Lower leg skin (tissue), 4 donors: ENCODE results near the gene RRAGD. TPM values are rescaled to one million over a fixed set of nuclear protein-coding genes. Genes with fewer than 3 reads are reported as not detected.

Experiments used
- DNase-seq, 2 donors: peaks; one replicate each; pipeline ENCODE4 v3.0.0-alpha.2; 2019; ENCODE audit warnings: low spot score in 2 of 2
- H3K4me3 ChIP-seq: fragments of 200-600 bp; sonication (generic); 2 replicates; pipeline ENCODE4 v1.5.1; 2017; ENCODE audit warnings: mild to moderate bottlenecking, low read depth; ENCODE audit not compliant: poor library complexity, severe bottlenecking
- CTCF ChIP-seq, 3 donors: fragments of 450-650 bp; IDR thresholded peaks; one replicate each; pipeline ENCODE4 v1.5.1; 2016; ENCODE audit warnings: antibody characterized with exemption in 3 of 3, mild to moderate bottlenecking in 3 of 3, moderate library complexity in 2 of 3
- POLR2A ChIP-seq, 2 donors: fragments of 450-650 bp; IDR thresholded peaks; one replicate each; pipeline ENCODE4 v1.6.1; 2016 to 2017; ENCODE audit warnings: antibody characterized with exemption in 2 of 2, mild to moderate bottlenecking in 1 of 2, moderate library complexity in 1 of 2
- WGBS, 2 donors: methylation state at CpG; one replicate each; pipeline ENCODE4 v1.1.5; 2018; 5-methylcytosine and 5-hydroxymethylcytosine counted together
- intact Hi-C: fragments of 100-400 bp; cut with DNase I; formaldehyde crosslinking; loops from one replicate; pipeline ENCODE4 v1.15.0; 2023; ENCODE audit warnings: low total_unique reads
- total RNA-seq, 4 donors: library from RNA; depleted of rRNA; stranded (reverse); fragments of >200 nt; gene quantifications; one replicate each; pipeline ENCODE4 v1.1.0, GENCODE V29; 2016

The RRAGD gene
- total RNA-seq, 4 donors from 2014 or later, result 13.3 to 22.3 (median 20.1) TPM

GRCh38 chr6:89348372-89348771 lies 63.7 kb downstream of the RRAGD start:
- 88 to 95% methylated on average over 1 of the region's 1 CpG for WGBS, 2 donors

GRCh38 chr6:89347825-89348224 lies 64.2 kb downstream of the RRAGD start:
- intact Hi-C loops, result no loop called here
- no peak for DNase-seq
- WGBS, 2 donors, result 65 to 100% methylated on average over 2 of the region's 2 CpGs
- H3K4me3 ChIP-seq, result no peak overlapping the region
- TF ChIP-seq POLR2A (IDR thresholded peaks at IDR 0.05) (no peak), CTCF (IDR thresholded peaks at IDR 0.05) (no peak)

More at GRCh38 chr6:89348372-89348771, 63.7 kb downstream of the RRAGD start:
- TF ChIP-seq POLR2A (IDR thresholded peaks at IDR 0.05), result no peak
- intact Hi-C loops, result no loop called here
- no peak for DNase-seq
- H3K4me3 ChIP-seq, result no peak overlapping the region

GRCh38 chr6:89346433-89346832 lies 65.6 kb downstream of the RRAGD start:
- H3K4me3 ChIP-seq, result no peak overlapping the region
- no peak for DNase-seq
- intact Hi-C loops, result no loop called here
- TF ChIP-seq CTCF (IDR thresholded peaks at IDR 0.05) (no peak), POLR2A (IDR thresholded peaks at IDR 0.05) (no peak)
- WGBS, 2 donors, result 90 to 92% methylated on average over 4 of the region's 4 CpGs

GRCh38 chr6:89339565-89339964 lies 72.5 kb downstream of the RRAGD start:
- WGBS, 2 donors, result 92 to 93% methylated on average over 2 of the region's 2 CpGs
- intact Hi-C loops, result no loop called here
- no peak overlapping the region for H3K4me3 ChIP-seq
- TF ChIP-seq POLR2A (IDR thresholded peaks at IDR 0.05) (no peak), CTCF (IDR thresholded peaks at IDR 0.05) (no peak)
- DNase-seq, result no peak

GRCh38 chr6:89335164-89335563 lies 76.9 kb downstream of the RRAGD start:
- 82 to 84% methylated on average over 3 of the region's 3 CpGs for WGBS, 2 donors
- DNase-seq, result no peak
- H3K4me3 ChIP-seq, result no peak overlapping the region
- intact Hi-C loops, result no loop called here
- TF ChIP-seq CTCF (IDR thresholded peaks at IDR 0.05), result no peak
- no peak for TF ChIP-seq POLR2A (IDR thresholded peaks at IDR 0.05)

GRCh38 chr6:89330910-89331309 lies 81.2 kb downstream of the RRAGD start:
- H3K4me3 ChIP-seq, result no peak overlapping the region
- intact Hi-C loops, result no loop called here
- DNase-seq, result no peak
- 96 to 100% methylated on average over 1 of the region's 1 CpG for WGBS, 2 donors
- no peak for TF ChIP-seq CTCF (IDR thresholded peaks at IDR 0.05)
- no peak for TF ChIP-seq POLR2A (IDR thresholded peaks at IDR 0.05)
